Hindlimb muscle (tissue), 1 donor: ENCODE measurements around the gene ATG5. TPM values are rescaled to one million over a fixed set of nuclear protein-coding genes. Genes with fewer than 3 reads are reported as not detected.
"Not testable (repeated sequence)": the region's sequence is repeated elsewhere in the genome, so short reads cannot be mapped to it uniquely, and the experiment has no call there.

Source experiments
- DNase-seq: peaks from one replicate; pipeline ENCODE4 v3.0.0-alpha.2; 2013
- polyA plus RNA-seq: library from polyadenylated mRNA; unstranded; fragments of 120-200 nt; gene quantifications from one replicate; pipeline ENCODE4 v1.2.1, GENCODE V29; 2013; ENCODE audit not compliant: insufficient read length

ATG5 gene
- polyA plus RNA-seq, 1 donor = 19.8 TPM

DNA sequence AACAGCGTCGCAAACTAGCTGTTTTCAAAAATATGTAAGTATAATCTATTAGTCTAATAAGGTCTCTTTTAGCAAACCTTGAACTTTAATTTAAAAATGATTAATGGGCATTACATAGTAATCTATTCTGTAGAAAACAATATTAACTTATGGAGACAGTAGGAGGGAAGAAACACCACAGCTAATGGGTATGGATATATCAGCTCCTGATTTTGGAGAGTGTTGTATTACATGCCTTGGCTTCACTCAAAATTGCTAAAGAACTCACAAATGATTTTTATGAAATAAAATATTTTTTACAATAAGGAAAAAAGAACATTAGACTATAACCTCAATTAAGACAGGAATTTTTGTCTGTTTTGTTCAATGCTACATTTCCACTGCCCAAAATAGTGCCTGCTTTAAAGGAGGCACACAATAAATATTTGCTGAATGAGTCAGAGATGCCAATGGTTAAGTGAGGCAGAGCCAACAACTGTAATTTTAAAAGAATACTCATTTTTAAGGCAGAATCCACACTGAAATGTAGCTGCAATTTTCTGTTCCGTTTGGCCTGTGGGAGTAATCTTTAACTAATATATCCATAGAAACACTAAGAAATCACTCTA lies 15.7 kb downstream of the ATG5 start:
- no peak for DNase-seq

- DNase-seq = no peak
These were observed 16.6 kb downstream of the ATG5 start for GRCh38 chr6:106308985-106309384.

GRCh38 chr6:106305740-106306139 lies 19.8 kb downstream of the ATG5 start:
- DNase-seq = no peak

- peak; percentile 8 for DNase-seq
These were observed 24.6 kb downstream of the ATG5 start for GRCh38 chr6:106300944-106301343.

DNA sequence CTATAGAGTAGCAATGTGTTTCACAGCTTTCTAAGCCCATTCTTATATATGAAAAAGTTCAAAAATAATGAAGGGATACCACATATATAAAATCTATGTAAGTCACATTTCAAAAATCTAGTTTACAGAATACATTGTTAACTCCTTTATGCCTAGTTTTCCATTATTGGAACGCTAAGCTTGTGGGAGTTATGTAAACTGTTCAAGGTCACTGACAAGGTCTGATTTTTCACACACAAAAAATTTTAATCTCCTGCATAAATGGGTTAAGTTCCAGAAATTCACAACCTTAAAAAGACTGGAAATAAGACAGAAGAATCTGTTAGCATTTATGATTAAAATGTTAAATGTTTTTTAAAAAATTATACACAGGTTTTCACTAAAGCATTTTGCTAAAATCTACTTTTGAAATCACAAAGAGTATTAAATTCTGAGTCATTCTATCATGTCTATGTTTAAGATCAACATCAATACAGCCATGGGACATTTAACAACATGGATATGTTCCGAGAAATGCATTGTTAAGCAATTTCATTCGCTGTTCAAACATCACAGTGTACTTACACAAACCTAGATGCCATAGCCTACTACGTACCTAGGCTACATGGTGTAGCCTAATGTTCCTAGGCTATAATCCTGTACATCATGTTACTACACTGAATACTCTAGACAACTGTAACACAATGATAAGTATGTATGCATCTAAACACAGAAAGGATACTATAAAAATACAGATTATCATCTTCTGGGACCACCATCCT lies 25.4 kb downstream of the ATG5 start:
- DNase-seq = no peak

- DNase-seq = no peak
These were observed 32.4 kb downstream of the ATG5 start for GRCh38 chr6:106293116-106293515.

DNA sequence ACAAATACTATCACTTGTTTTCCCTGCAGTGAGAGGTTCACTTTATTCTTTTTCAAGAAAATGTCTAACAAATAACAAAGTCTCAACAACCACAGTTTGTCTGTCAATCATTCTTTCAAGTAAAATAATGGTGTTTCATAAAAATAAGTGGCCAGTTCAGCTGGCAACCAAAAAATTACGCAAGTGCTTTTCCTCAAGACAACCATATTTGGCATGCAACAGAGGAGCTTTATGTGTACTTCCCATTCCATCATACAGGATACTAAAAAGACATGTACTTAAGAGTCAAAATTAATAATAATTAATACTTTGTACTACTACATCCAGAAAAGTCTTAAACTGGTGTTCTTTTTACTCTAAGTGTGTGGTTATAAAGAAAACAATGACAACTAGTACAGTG lies 34.6 kb downstream of the ATG5 start:
- no peak for DNase-seq

DNA sequence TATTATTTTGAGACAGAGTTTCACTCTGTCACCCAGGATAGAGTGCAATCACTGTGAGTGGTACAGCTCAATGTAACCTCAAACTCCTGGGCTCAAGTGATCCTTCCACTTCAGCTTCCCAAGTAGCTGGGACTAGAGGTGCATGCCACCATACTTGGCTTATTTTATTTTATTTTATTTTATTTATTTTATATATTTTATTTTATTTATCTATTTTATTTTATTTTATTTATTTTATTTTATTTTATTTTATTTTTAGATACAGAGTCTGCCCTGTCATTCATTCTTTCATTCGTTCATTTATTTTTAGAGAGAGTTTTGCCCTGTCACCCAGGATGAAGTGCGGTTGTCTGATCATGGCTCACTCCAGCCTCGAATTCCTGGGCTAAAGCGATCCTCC lies 35.5 kb downstream of the ATG5 start:
- DNase-seq = no peak

DNA sequence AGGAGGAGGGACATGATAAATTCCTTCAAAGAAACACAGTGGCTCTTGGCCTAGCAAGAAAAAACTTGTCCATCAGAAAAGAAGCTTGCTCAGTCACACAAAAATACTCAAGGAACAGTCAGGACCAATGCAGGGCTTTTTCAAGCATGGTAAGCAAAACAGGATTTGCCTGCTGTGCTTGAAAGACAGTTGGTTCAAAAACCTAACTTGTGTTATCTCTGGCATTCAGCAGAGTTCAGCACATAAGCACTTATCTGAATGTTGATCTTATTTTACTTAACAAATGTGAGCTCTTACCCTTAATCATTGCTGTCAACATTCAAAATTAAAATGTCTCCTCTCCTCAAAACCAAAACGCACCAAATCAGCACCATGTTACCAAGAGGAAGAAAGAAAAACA lies 38.3 kb downstream of the ATG5 start:
- no peak for DNase-seq

GRCh38 chr6:106286746-106287145 lies 38.8 kb downstream of the ATG5 start:
- no peak for DNase-seq

- no peak for DNase-seq
These were observed 42.1 kb downstream of the ATG5 start for GRCh38 chr6:106283481-106283880.

- no peak for DNase-seq
These were observed 43.9 kb downstream of the ATG5 start for GRCh38 chr6:106281661-106282060.

- no peak for DNase-seq
These were observed 44.5 kb downstream of the ATG5 start for GRCh38 chr6:106281088-106281487.

GRCh38 chr6:106279179-106279578 lies 46.4 kb downstream of the ATG5 start:
- no peak for DNase-seq

DNA sequence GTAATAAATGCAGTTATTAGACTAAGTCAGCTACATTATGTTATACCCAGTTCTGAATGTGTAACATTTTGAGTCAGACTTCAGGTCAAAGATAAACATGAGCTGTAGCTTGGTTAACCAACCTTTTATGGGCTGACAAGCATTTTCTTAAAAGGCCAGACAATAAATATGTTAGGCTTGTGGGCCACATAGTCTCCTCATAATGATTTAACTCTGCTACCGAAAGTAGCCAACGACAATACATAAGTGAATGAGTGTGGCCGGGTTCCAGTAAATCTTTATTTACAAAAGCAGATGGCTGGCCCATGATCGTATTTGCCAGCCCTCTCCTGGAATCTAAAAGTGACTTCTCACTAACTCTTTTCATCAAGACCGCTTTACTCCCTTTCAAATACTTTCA lies 49.9 kb downstream of the ATG5 start:
- DNase-seq = no peak

GRCh38 chr6:106273087-106273486 lies 52.5 kb downstream of the ATG5 start:
- no peak for DNase-seq

DNA sequence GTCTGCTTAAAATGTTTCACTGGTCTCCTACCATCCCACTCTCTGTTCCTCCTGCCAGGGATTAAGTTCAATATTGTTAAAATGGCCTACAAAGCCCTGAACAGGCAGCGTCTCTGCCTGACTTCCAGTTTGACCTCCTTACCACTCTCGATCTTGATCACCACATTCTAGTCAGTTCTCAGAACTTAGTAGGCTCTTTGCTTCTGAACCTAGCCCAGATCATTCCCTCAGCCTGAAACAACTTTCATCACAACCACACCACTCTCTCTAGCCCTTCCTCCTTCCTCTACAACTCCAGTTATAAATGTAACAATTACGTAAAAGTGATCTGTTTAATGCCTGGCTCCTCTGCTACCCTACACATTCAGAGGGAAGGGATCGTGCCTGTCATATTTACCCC lies 53.3 kb downstream of the ATG5 start:
- no peak for DNase-seq

DNA sequence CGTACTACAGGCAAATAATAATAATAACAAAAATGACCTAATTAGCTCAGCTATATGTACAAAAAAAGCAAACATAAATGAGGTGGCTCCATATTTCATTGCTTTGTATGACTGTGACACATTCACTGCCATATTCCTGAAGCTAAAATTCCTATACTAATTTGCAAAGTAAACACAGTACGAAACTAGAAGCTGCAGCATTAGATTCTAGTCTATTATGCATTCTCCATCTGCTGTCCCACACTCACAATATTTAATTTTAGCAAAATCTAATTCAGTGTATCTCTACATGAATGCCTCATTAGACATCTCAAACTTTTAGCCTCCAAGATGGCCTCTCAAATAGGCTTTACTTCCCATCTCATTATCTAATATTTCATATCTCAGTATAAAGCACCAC lies 55.1 kb downstream of the ATG5 start:
- no peak for DNase-seq

- DNase-seq = not testable (repeated sequence)
These were observed 56.2 kb downstream of the ATG5 start for GRCh38 chr6:106269268-106269919.

DNA sequence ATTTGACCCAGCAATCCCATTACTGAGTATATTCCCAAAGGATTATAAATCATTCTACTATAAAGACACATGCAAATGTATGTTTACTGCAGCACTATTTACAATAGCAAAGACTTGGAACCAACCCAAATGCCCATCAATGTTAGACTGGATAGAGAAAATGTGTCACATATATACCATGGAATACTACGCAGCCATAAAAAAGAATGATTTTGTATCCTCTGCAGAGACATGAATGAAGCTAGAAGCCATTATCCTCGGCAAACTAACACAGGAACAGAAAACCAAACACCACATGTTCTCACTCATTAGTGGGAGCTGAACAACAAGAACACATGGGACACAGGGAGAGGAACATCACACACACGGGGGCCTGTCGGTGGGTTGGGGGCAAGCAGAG lies 57.1 kb downstream of the ATG5 start:
- not testable (repeated sequence) for DNase-seq

DNA sequence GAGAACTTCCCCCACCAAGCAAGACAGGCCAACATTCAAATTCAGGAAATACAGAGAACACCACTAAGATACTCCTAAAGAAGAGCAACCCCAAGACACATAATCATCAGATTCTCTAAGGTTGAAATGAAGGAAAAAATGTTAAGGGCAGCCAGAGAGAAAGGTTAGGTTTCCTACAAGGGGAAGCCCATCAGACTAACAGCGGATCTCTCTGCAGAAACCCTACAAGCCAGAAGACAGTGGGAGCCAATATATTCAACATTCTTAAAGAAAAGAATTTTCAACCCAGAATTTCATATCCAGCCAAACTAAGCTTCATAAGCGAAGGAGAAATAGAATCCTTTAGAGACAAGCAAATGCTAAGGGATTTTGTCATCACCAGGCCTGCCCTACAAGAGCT lies 61.1 kb downstream of the ATG5 start:
- not testable (repeated sequence) for DNase-seq

GRCh38 chr6:106259748-106260147 lies 65.8 kb downstream of the ATG5 start:
- not testable (repeated sequence) for DNase-seq

DNA sequence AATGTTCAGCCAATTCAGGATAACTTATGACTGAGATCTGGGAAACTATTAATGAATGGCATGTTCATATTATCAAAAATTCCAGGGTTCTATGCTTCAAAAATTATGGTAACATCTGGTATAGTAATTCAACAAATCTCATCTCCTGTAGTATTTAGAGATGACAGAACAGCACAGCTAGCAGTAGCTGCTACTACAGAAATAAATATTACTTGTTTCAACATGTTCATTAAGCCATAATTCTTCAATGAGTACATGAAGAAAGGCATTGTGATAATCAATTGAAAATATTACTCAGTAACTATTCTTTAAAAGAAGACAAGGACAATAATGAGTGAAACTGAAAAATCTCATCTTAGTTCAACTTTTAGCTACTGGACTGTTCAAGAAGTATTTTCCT lies 66.8 kb downstream of the ATG5 start:
- DNase-seq = no peak

GRCh38 chr6:106257195-106257594 lies 68.4 kb downstream of the ATG5 start:
- DNase-seq = no peak
